HG03139 (cell line): ENCODE measurements around the gene TBX1.

Experiments used
- ATAC-seq: cut with Tn5 transposase; IDR thresholded peaks from one replicate; pipeline ENCODE4 v1.9.1; 2021; ENCODE audit not compliant: unreplicated experiment

TBX1 gene

DNA sequence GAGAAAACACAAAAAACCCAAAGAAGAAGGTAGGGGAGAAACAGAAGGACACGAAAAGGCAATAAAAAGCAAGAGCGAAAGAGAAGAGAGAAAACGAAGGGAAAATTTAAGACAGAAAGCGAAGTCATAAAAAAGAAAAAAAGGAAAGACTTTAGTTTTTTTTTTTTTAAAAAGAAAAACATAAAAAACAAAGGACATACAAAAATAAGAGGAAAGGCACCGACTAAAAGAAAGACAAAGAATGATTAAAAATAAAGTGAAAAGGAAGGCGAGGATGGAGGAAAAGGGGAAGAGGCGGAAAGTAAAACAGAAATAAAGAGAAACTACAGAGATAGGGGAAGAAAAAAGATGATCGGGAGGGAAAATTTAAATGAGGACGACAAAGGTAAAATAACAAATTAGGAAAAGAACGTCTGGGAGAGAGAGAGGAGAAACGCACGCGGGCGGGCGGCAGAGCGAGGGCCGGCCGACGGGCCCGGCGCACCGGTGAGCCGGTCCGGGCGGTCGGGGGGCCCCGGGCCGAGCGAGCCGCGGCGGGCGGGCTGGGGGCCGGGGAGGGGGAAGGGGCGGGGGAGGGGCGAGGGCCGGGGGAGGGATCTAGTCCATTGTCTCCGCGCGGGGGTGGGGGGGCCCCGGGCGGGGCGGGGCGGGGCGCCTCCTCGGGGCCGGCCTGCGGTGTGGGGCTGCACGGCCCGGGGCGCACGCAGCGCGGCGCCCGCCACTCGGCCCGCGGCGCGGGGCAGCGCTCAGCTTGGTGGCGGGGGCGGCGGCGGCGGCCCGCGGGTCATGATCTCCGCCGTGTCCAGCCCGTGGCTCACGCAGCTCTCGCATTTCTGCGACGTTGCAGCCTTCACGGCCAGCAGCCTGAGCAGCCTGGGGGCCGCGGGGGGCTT is at the start of gene TBX1:
Gene TBX1, plus strand, starts transcription at position 721 of the 893 bp plus-strand sequence. Its CDS starts 66 bp downstream, at position 787.
- ATAC-seq = no peak

- no peak for ATAC-seq
Observed at GRCh38 chr22:19713245-19713644, 47.3 kb upstream of the TBX1 start.

DNA sequence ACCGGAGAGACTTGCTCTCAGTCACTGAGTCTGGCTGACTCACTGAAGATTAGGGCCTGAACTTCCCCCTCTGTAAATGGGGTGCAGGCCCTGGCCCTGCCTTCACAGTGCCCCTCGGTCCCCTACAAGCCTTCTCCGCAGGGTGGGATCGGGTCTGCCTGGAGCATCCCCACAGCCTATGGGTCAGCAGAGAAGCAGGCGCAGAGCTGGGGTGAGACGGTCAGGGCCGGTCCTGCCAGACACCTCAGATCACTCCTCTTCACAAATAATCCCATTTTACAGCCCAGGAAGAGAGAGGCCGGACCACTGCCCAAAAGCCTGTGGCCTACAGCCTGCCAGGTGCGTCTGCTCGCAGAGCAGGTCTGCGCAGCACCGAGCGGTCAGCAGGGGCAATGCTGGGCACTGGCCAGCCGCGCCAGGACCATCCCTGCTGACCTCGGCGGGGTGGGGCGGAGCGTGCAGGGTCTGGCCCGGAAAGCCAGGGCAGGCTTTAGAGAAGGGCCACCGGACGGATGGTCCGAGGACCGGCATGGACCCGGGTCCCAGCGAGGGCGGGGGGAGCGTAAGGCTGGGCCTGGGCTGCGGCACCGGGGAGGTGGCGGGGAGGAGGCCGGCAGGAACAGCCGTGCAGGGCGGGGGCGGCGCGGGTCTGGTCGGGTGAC is 46.8 kb upstream of the TBX1 start:
- ATAC-seq = no peak

DNA sequence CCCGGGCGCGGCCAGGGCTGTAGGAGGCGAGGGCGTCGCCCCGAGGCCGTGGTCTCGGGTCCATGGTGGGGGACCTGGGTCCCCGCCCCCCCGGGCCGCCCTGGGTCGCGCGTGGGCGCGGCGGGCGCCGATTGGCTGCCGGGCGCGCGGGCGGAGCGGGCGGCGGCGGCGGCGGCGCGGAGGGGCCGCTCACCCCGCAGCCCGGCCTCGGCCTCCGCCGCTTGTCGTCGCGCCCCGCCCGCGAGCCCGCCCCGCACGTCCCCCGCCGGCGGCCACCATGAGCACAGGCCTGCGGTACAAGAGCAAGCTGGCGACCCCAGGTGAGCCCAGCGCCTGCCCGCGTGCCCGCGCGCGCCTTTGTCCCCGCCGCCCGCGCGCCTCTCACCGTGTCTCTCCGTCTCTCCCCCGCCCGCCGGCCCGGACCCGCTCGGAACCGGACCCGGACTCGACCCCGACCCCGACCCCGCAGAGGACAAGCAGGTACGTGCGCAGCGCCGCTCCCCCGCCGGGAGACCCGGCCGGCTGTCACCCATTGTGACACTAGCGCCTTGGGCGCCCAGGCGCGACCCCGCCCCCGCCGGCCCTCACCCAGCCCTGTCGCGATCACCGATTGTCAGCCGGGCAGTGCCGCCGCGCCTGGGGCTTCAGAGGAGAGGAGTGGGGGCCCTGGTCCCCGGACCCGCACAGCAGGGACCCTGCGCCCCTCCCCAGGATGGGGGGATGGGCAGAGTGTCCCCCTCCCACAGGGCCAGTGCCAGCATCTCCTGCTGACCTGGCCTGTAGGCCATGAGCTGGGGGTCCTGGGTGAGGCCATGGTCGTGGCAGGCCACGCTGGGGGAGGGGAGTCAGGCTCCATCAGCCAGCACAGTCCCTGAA is 46.0 kb upstream of the TBX1 start, which contains the start of gene SEPTIN5:
Gene SEPTIN5, plus strand, starts transcription at position 192 of the 876 bp plus-strand sequence. Its CDS starts 86 bp downstream, at position 278.
- ATAC-seq = no peak

- no peak for ATAC-seq
Observed at GRCh38 chr22:19715188-19715930, 45.2 kb upstream of the TBX1 start.

GRCh38 chr22:19716041-19716828 is 44.3 kb upstream of the TBX1 start:
- no peak for ATAC-seq

GRCh38 chr22:19716829-19717105 is 43.8 kb upstream of the TBX1 start:
- ATAC-seq = no peak

- no peak for ATAC-seq
Observed at GRCh38 chr22:19717181-19717580, 43.4 kb upstream of the TBX1 start.

- ATAC-seq = no peak
Observed at GRCh38 chr22:19717691-19718455, 42.7 kb upstream of the TBX1 start.

DNA sequence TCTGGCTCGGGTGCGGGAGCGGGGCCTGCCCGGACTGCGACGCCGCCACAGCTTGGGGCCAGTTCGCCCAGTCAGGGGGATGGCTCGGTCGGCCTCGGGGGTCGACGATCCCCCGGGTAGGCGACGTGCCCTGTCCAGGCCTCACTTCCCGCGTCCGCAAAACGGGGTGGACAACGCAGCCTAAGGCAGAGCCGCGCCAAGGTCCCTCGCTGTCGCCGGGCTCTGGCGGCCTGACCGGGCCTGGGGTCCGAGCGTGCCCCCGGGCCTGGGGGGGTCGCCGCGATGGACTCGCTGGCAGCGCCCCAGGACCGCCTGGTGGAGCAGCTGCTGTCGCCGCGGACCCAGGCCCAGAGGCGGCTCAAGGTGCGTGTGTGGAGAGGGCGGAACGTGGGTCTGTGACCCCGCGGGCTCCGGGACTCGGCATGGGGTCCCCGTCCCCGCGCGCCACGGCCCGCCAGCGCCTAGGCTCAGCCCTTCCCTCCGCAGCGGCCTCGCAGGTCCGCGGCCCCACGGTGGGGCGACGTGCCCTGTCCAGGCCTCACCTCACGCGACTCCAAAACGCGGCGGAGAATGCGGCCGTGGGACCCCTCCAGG is 42.0 kb upstream of the TBX1 start:
- ATAC-seq = no peak

- no peak for ATAC-seq
Observed at GRCh38 chr22:19719050-19719482, 41.5 kb upstream of the TBX1 start.

DNA sequence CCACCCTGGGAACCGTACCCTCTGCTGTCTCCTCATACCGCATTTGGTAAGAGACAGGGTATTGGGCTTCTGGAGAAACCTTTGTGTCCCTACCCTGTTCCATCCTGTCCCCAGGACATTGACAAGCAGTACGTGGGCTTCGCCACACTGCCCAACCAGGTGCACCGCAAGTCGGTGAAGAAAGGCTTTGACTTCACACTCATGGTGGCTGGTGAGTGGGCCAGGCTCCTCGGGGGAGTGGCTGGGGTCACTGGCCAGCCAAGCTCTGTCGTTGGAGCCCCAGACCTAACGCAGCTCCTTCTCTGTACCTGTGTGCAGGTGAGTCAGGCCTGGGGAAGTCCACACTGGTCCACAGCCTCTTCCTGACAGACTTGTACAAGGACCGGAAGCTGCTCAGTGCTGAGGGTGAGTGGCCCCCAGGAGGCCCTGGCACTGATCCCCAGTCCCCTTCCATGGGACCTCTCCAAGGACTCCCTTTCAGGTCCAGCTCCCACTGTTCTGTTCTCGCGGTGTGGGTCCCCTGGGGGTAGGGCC is 41.0 kb upstream of the TBX1 start:
- ATAC-seq = no peak

DNA sequence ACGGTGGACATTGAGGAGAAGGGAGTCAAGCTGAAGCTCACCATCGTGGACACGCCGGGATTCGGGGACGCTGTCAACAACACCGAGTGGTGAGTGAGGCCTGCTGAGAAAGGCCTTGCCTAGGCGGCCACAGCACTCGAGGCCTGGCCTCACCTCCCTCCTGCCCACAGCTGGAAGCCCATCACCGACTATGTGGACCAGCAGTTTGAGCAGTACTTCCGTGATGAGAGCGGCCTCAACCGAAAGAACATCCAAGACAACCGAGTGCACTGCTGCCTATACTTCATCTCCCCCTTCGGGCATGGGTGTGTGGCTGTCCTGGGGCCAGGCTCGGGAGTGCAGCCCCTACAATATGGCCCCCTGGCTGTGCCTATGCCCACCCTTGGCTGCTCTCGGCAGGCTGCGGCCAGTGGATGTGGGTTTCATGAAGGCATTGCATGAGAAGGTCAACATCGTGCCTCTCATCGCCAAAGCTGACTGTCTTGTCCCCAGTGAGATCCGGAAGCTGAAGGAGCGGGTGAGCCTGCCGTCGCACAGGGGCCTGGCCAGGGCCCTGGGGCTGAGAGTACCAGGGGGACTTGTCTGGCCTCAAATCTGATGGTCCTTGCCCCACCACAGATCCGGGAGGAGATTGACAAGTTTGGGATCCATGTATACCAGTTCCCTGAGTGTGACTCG is 40.3 kb upstream of the TBX1 start:
- ATAC-seq = no peak

GRCh38 chr22:19720999-19721329 is 39.6 kb upstream of the TBX1 start:
- no peak for ATAC-seq

DNA sequence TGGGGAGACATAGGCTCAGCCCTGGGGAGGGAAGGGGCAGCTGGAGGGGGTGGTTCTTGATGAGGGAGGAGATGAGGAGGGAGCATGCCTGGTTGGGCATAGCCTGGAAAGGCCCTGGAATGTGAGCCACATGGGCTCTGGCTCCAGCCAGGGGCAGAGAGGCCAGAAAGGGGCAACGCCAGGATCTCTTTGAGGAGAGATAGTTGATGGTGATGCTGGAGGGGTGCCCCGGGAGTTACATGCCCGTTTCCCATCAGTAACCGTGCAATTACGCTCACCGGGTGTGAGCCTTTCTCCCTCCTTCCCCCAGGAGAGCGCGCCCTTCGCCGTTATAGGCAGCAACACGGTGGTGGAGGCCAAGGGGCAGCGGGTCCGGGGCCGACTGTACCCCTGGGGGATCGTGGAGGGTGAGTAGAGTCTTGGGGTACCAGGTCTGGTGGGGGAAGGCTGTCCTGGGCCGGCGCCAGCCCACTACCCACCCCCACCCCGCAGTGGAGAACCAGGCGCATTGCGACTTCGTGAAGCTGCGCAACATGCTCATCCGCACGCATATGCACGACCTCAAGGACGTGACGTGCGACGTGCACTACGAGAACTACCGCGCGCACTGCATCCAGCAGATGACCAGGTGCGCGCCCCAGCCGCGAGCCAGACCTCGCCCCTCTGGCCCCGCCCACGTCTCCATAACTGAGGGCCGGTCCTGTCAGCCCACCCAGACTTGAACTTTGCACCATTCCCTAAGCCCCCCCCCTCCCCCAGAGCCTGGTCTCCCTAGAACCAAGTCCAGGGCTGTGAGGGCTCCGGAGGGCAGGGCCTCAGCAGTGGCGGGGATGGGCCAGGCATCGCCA is 39.0 kb upstream of the TBX1 start:
- ATAC-seq = no peak

DNA sequence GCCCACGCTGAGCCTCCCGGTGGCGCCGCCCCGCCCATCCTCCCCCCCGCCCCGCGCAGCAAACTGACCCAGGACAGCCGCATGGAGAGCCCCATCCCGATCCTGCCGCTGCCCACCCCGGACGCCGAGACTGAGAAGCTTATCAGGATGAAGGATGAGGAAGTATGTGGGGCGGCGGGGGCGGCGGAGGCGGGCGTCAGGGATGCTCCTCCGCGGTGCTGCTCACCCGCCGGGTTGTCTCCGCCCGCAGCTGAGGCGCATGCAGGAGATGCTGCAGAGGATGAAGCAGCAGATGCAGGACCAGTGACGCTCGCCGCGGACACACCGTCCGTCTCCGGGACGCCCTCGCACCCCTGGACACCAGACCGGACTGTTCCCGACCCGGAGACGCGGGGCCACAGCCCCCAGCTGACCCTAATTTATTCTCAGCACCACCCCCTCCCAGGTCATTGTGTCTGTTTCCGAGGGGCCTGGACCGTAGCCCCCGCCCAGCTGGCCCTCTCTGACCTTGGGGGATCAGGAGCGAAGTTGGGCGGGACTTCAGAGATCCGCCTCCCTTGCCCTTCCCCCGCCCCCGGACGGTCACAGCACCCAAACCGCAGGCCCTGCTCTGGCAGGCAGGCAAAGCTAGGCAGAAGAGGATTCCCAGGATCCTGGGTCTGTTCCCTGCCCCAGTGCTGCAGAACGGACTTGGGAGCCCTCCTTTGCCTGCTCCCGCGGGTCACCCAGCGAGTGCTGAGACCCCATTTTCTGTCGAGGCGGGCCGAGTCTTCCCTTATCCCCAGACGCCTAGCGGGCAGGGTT is 38.2 kb upstream of the TBX1 start:
- no peak for ATAC-seq

- ATAC-seq = no peak
Observed at GRCh38 chr22:19722982-19723231, 37.7 kb upstream of the TBX1 start.
